OCI-LY7 (cell line): ENCODE measurements around the gene FAM222A. TPM values are rescaled to one million over a fixed set of nuclear protein-coding genes. Genes with fewer than 3 reads are reported as not detected.

Experiments used
- BruUV-seq: library from RNA; stranded (reverse); fragments of 400-500 nt; replicated peaks from 2 replicates; lab custom pipeline; 2021; lab: Mats Ljungman, UMichigan
- CTCF ChIA-PET: fragments of 300-600 bp; sonication (Branson Sonifier 250); formaldehyde crosslinking; loops from one replicate; lab custom pipeline; 2022; ENCODE audit warnings: antibody characterized with exemption; ENCODE audit not compliant: unreplicated experiment; lab: Charles Lee
- POLR2A ChIA-PET: fragments of 300-600 bp; sonication (Branson Sonifier 250); formaldehyde crosslinking; loops from one replicate; lab custom pipeline; 2022; ENCODE audit warnings: antibody characterized with exemption; lab: Charles Lee
- DNase-seq: peaks from one replicate; pipeline ENCODE4 v3.0.0-alpha.2; 2015; ENCODE audit warnings: low spot score
- H2AFZ ChIP-seq: fragments of 200-600 bp; sonication (generic), shearing (Covaris generic); 2 replicates; pipeline ENCODE4 v1.6.1; 2014; ENCODE audit warnings: mild to moderate bottlenecking, antibody characterized with exemption, low read length, moderate library complexity
- H3K27ac ChIP-seq: fragments of 200-600 bp; sonication (generic); 2 replicates; pipeline ENCODE4 v1.5.1; 2014; ENCODE audit warnings: mixed run types, low read depth, mild to moderate bottlenecking, moderate library complexity, low read length, inconsistent platforms; ENCODE audit not compliant: poor library complexity, severe bottlenecking
- H3K36me3 ChIP-seq: fragments of 200-600 bp; sonication (generic); 2 replicates; pipeline ENCODE4 v1.6.1; 2014; ENCODE audit warnings: mild to moderate bottlenecking, antibody characterized with exemption, low read length, moderate library complexity, mixed read lengths; ENCODE audit not compliant: insufficient read depth
- H3K4me1 ChIP-seq: fragments of 200-600 bp; sonication (generic); 2 replicates; pipeline ENCODE4 v1.5.1; 2014; ENCODE audit warnings: mild to moderate bottlenecking, low read length; ENCODE audit not compliant: insufficient read depth, poor library complexity, severe bottlenecking
- H3K4me2 ChIP-seq: fragments of 200-600 bp; sonication (generic); 2 replicates; pipeline ENCODE4 v1.6.1; 2014; ENCODE audit warnings: mild to moderate bottlenecking, low read length
- H3K4me3 ChIP-seq: fragments of 200-600 bp; sonication (generic); 2 replicates; pipeline ENCODE4 v1.5.1; 2014; ENCODE audit warnings: mild to moderate bottlenecking, low read depth, low read length; ENCODE audit not compliant: poor library complexity, severe bottlenecking
- H3K79me2 ChIP-seq: fragments of 200-600 bp; sonication (generic); 2 replicates; pipeline ENCODE4 v1.6.1; 2016; ENCODE audit warnings: low read depth, mild to moderate bottlenecking, low read length, moderate library complexity, mixed read lengths; ENCODE audit not compliant: insufficient read depth
- H3K9me2 ChIP-seq: fragments of 200-600 bp; sonication (generic); 2 replicates; pipeline ENCODE4 v1.6.1; 2016; ENCODE audit warnings: mild to moderate bottlenecking, low read length, mixed read lengths; ENCODE audit not compliant: insufficient read depth
- H3K9me3 ChIP-seq: fragments of 200-600 bp; sonication (generic); 2 replicates; pipeline ENCODE4 v1.6.1; 2014; ENCODE audit warnings: mild to moderate bottlenecking, mixed run types, low read length, mixed read lengths
- H4K20me1 ChIP-seq: fragments of 200-600 bp; sonication (generic); 2 replicates; pipeline ENCODE4 v1.6.1; 2014; ENCODE audit warnings: mild to moderate bottlenecking, antibody characterized with exemption, low read length, moderate library complexity, mixed read lengths; ENCODE audit not compliant: insufficient read depth
- CTCF ChIP-seq: fragments of 200-600 bp; sonication (generic); conservative IDR thresholded peaks from 2 replicates; pipeline ENCODE4 v1.5.1; 2014; ENCODE audit warnings: mild to moderate bottlenecking, antibody characterized with exemption, low read length, moderate library complexity, mixed read lengths
- EZH2phosphoT487 ChIP-seq: fragments of 200-600 bp; sonication (generic); IDR thresholded peaks from 2 replicates; pipeline ENCODE4 v1.6.1; 2018; ENCODE audit warnings: low read depth, borderline replicate concordance, mild to moderate bottlenecking, mixed run types, antibody characterized with exemption, low read length, moderate library complexity, mixed read lengths
- intact Hi-C: fragments of 100-400 bp; cut with micrococcal nuclease; formaldehyde crosslinking; loops from one replicate; pipeline ENCODE4 v1.10.0; 2022; ENCODE audit not compliant: unreplicated experiment
- total RNA-seq, 2 experiments: library from RNA; depleted of rRNA in 1 of 2; stranded (reverse); fragments of >200 nt in 1 of 2; shearing (Covaris generic) in 1 of 2; gene quantifications; 2 replicates each; pipeline ENCODE4 v1.2.3, GENCODE V29; 2014 to 2022

The FAM222A gene
- total RNA-seq, 2 experiments from 2014 or later = 0.98 to 1.8 TPM

GRCh38 chr12:109680264-109681005 lies 33.2 kb upstream of the FAM222A start:
- intact Hi-C loops = no loop called here
- Histone ChIP-seq H2AFZ (no peak overlapping the region), H3K79me2 (no peaks in the 10 kb centered on the region), H3K4me3 (no peak overlapping the region), H3K9me2 (no peaks in the 10 kb centered on the region), H4K20me1 (no peaks in the 10 kb centered on the region), H3K4me2 (no peak overlapping the region), H3K9me3 (no peaks in the 10 kb centered on the region), H3K36me3 (no peaks in the 10 kb centered on the region), H3K27ac (no peak overlapping the region), H3K4me1 (no peaks in the 10 kb centered on the region)
- POLR2A ChIA-PET = no interaction called here
- CTCF ChIA-PET = no interaction called here
- BruUV-seq = no TSS peak
- DNase-seq = no peak
- TF ChIP-seq CTCF (no peak), EZH2phosphoT487 (no peak)

- Histone ChIP-seq H3K9me3 (no peaks in the 10 kb centered on the region), H3K4me2 (no peak overlapping the region), H3K36me3 (no peaks in the 10 kb centered on the region), H3K9me2 (no peaks in the 10 kb centered on the region), H3K27ac (no peak overlapping the region), H2AFZ (no peak overlapping the region), H3K4me1 (no peaks in the 10 kb centered on the region), H3K79me2 (no peaks in the 10 kb centered on the region), H4K20me1 (no peaks in the 10 kb centered on the region), H3K4me3 (no peak overlapping the region)
- BruUV-seq = no TSS peak
- intact Hi-C loops = no loop called here
- TF ChIP-seq EZH2phosphoT487 = no peak
- no peak for TF ChIP-seq CTCF
- ChIA-PET POLR2A (interaction anchor here (0.6 to 0.7 kb wide), 2 partner anchors 328 to 1648 kb away, joined by 3 read pairs; no protein-coding TSS in a partner anchor), CTCF (no interaction called here)
- DNase-seq = no peak
Observed at GRCh38 chr12:109681986-109682707, 31.5 kb upstream of the FAM222A start.

- intact Hi-C loops = no loop called here
- no peak for DNase-seq
- no peaks in the 10 kb centered on the region for H3K36me3 ChIP-seq
- BruUV-seq = no TSS peak
- no peaks in the 10 kb centered on the region for H3K9me3 ChIP-seq
- ChIA-PET POLR2A (interaction anchor here (0.7 kb wide), 1 partner anchor 329 kb away, joined by 3 read pairs; no protein-coding TSS in a partner anchor), CTCF (no interaction called here)
- no peaks in the 10 kb centered on the region for H4K20me1 ChIP-seq
- H3K9me2 ChIP-seq = no peaks in the 10 kb centered on the region
- H3K4me1 ChIP-seq = no peaks in the 10 kb centered on the region
- H2AFZ ChIP-seq = no peak overlapping the region
- no peak overlapping the region for H3K4me2 ChIP-seq
- no peaks in the 10 kb centered on the region for H3K79me2 ChIP-seq
- H3K27ac ChIP-seq = no peak overlapping the region
- no peak for TF ChIP-seq EZH2phosphoT487
- TF ChIP-seq CTCF = no peak
- H3K4me3 ChIP-seq = no peak overlapping the region
Observed at GRCh38 chr12:109682708-109683060, 30.9 kb upstream of the FAM222A start.
